Measurements from ENCODE around the gene GPR152.
"Not testable (repeated sequence)": the region's sequence is repeated elsewhere in the genome, so short reads cannot be mapped to it uniquely, and the experiment has no call there.

Gene GPR152

DNA sequence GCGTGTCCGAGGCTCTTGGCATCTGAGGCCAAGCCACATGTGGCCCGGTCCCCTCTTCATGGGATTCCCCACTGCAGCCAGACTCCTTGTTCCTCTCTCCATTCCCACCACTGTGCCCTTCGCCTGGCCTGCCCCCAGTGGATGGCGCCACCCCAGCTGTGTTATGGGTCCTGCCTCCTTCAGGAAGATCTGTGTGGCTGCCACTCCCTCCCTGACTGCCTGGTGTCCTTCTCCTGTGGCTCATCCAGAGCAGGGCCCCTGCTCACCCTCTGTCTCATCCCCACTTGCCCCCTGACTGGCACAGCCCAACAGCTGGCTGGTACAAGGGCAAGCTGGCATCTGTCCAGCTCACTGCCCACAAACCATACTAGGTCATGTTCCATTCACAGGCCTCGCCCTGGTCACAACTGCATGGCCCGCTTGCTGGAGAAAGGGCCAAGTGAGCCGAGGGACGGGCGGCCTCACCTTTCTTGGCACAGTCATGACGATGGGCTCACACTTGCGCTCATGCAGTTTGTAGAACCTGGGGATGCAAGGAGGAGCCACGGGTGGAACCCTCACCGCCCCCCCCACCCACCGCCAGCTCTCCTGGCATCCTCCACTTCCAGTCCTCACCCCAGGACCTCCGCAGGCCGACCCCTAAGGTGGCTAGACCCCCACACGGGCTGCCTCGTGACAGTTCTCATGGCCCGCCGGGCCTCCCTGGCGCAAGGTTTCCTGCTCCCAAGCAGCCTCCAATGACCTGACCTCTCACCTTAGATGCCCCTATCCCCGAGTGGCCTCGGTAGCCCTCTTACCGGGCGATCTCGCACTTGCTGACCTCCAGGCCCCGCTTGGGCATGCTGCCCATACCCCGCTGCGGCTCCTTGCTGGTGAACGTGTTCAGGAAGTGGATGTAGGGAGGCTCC, 13.0 kb downstream of the GPR152 start:
- DNase-seq: peak; percentile 70

DNA sequence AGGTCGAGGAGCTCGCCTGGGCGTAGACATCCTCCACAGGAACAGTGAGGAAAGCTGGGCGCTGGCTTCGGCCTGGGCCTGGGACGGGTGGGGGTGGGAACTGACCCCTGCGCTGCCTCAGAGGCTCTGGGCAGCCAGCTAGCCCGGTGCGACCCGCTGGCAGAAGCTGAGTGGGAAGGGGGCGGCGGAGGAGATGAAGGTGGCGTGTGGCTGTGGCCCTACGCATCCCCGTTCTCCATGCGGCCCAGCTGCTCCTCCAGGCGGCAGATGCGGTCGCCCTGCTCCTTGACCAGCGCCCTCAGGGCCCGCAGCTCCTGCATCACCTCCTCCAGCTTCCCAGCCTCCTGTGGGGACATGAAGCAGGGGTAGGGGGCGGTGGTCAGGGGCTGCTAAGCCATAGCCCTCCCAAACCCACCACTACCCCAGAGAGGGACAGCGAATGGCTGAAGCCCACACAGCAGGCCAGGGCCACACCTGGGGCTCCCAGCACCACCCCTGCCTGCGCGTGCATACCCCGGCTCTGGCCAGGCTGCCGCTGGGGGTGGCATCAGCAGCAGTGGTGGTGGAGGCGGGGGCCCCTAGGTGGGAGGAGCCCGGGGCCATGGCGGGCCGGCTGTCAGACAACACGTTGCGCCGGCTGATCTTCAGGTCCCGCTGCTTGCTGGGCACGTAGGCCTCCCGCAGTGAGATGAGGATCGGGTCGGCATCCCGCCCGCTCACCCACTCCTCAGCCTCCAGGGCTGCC, 14.2 kb downstream of the GPR152 start:
- DNase-seq: no peak

DNA sequence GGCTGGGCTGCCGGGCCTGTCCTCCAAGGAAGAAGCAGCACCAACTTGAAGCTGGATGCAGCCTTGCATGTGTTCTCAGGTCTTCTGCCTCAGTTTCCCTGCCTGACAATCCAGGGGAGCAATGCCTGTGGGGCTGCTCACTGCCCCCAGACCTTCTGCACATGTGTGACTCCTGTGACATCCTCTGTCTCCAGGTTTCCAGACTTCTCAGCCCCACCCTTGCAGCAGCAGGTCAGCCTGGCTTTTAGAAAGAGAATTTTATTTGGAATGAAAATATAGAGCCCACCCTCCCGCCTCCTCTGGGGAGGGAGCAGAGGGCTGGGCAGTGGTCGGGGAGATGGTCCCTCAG, 14.7 kb downstream of the GPR152 start:
- no peak for DNase-seq

DNA sequence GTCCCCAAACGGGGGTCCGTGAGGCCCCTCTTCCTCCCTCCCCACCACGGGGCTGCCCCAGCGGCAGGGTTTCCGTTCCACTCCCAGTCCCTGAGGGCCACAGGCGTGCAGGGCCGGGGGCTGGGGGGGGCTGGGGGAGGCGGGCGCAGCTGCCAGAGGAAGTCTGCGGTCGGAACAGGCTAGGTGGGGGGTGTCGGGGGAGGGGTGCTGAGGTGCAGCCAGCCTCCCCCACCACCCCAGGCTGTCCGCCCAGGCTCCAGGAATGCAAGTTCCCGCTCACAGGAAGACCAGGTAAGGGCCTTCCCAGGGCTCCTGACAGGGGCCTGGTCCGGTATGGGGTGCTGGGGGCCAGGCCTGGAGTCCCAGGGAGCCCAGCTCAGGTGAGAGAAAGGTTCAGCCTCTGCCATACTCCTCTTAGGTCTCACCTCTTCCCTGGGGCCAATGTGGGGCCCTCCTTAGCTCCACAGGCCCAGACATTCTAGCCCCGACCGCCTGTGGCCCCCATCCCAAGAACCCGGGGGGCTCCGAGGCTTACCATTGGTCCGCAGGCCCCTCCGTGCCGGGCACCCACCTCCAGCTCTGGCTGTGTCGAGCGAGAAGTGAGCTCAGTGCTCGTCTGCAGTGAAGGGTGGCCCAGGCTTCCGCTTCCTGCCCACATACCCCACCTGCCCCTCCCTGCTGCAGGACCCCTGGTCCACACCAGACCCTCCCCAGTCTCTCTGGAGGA, 15.3 kb downstream of the GPR152 start, which contains the start of gene PTPRCAP:
Gene PTPRCAP (minus strand): TSS at position 601 of the 727 bp plus-strand sequence. CDS start 63 bp downstream, at position 538.
- DNase-seq: no peak

DNA sequence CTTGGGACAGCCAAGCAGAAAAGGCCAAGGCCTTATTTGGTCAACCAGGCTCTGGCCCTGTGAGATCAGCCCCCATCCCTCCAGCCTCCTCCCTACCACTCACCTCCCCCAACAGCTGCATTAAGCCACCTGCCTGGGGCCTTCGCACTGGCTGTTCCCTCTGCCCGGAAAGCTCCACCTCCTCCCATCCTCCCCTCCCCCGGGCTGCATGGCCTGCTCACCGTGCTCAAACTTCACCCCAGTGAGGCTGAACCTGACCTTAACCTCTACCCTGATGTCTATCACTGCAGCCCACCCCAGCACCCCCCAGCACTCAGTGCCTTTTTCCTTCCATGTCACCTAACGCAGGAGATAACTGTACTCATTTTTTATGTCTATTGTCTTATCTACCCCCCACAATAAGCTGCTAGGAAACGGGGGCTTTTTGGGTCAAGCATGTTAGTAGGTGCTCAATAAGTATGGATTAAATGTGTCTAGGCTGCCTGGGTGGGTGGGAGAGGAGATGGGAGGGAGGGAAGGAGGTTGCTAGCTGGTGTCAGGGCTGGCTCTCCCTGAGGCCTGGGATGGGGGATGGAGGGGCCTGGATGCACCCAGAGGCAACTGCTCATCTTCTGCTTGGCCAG, 16.0 kb downstream of the GPR152 start:
- DNase-seq: no peak

DNA sequence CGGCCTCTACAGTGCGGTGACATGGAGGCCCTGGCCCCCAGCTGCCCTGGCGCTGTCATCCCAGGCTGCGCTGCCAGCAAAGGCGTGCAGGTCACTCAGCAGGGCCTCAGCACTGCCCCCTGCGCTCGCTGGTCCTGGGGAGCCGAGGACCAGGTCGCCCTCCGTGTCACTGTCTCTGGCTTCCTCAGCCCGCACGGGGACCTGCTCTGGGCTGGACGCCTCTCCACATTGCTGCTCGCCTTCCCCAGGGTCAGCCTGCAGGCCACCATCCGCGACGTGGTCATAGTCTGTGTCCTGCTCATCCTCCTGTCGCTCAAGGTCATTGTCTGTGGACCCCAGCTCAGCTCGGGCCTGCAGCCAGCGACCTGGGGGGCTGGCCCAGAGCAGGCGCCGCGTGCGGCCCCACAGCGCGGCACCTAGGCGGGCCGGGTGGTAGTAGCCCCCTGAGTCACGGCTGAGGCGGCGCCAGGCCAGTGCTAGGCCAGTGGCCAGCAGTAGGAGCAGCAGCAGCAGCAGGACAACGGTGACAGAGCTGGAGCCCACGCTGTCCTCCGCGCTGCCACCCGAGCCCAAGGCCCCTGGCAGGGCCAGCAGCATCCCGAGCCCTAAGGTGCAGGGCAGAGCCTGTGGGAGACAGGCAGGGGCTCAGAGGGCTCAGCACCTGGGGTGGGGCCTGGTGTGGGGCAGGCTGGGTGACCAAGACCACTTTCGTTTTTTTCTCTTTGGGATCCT, 16.6 kb downstream of the GPR152 start:
- DNase-seq: no peak

DNA sequence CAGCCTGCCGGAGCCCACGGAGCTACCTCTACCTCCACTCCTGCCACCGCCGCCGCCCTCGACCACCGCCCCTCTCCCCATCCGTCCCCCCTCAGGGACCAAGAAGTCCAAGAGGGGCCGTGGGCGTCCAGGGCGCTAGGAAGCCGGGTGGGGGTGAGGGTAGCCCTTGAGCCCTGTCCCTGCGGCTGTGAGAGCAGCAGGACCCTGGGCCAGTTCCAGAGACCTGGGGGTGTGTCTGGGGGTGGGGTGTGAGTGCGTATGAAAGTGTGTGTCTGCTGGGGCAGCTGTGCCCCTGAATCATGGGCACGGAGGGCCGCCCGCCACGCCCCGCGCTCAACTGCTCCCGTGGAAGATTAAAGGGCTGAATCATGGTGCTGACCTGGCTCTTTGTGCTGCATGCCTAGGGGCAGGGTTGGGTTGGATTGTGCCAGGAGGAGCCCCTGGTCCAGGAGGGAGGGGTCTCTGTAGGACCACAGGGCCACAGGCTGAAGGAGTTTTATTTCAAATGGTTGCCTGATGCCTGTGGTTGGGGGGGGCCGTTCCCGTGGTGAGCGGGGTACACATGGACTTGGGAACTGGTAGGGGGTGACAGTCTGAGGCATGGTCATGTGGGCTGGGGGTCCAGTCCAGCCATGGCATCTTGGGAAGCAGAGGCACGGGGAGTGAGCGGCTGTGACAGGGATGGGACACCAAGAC, 17.4 kb downstream of the GPR152 start:
- no peak for DNase-seq

DNA sequence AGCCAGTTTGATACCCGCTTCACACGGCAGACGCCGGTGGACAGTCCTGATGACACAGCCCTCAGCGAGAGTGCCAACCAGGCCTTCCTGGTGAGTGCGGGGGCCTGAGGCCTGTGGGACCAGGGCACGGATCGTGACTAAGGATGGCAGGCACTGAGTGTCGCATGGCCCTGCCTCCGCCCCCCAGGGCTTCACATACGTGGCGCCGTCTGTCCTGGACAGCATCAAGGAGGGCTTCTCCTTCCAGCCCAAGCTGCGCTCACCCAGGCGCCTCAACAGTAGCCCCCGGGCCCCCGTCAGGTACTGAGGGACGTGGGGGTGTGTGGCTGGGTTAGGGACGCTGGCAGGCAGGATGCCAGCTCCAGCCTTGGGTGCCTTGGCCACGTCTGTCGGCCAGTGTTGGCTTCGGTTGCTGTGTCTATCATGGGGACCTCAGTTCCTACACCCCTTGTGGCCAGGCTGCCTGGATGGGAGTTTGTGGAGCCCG, 18.1 kb downstream of the GPR152 start:
- no peak for DNase-seq

DNA sequence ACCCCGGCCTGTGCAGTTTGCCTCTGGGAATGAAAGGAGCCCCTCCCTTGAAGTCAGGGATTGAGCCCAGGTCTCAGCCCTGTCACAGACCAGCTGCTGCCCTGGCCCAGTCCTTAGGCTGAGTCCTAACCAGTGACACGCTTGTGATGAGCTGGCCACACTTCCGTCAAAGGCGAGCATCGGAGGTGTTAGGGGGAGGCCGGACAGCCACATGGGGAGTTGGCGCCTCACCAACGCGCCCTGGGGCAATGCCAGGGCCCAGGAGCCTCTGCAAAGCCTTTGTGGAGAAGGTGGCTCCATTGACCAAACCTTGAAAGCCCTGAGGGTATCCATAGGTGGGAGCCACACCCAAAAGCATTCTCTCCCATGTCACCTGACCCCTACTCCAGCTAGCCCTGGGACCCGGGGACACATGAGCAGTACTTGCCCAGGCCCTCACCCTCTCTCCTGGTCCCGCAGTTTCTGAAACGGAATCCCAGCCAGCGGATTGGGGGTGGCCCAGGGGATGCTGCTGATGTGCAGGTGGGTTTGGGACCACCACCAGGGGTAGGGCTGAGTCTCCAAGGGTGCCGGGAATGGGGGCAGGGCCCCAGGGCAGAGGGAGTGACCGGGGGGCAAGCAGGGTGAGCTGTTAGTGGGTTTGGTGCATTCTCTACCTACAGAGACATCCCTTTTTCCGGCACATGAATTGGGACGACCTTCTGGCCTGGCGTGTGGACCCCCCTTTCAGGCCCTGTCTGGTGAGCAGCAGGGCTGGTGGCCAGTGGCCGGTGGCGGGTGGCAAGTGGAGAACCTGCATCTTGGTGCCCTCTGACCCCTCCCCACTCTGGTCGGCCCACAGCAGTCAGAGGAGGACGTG, 18.8 kb downstream of the GPR152 start:
- DNase-seq: no peak

DNA sequence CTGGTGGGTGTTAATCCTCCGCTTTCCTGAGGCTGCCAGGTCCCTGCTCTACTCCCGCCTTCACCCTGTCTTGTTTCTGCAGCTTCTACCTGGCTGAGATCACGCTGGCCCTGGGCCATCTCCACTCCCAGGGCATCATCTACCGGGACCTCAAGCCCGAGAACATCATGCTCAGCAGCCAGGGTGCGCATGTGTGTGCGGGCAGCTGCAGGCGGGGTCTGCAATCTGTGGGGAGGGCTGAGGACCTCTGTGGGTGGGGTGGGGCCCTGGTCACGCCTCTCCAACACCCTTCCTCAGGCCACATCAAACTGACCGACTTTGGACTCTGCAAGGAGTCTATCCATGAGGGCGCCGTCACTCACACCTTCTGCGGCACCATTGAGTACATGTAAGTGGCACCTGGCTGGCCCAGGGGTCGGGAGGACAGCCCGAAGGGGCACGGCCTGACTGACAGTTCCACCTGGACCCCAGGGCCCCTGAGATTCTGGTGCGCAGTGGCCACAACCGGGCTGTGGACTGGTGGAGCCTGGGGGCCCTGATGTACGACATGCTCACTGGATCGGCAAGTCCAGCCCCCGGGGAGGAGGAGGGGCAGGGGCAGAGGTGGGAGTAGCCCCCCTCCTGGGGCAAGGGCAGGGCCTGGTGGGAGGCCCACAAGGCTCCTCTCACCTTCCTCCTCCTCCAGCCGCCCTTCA, 19.7 kb downstream of the GPR152 start:
- no peak for DNase-seq

DNA sequence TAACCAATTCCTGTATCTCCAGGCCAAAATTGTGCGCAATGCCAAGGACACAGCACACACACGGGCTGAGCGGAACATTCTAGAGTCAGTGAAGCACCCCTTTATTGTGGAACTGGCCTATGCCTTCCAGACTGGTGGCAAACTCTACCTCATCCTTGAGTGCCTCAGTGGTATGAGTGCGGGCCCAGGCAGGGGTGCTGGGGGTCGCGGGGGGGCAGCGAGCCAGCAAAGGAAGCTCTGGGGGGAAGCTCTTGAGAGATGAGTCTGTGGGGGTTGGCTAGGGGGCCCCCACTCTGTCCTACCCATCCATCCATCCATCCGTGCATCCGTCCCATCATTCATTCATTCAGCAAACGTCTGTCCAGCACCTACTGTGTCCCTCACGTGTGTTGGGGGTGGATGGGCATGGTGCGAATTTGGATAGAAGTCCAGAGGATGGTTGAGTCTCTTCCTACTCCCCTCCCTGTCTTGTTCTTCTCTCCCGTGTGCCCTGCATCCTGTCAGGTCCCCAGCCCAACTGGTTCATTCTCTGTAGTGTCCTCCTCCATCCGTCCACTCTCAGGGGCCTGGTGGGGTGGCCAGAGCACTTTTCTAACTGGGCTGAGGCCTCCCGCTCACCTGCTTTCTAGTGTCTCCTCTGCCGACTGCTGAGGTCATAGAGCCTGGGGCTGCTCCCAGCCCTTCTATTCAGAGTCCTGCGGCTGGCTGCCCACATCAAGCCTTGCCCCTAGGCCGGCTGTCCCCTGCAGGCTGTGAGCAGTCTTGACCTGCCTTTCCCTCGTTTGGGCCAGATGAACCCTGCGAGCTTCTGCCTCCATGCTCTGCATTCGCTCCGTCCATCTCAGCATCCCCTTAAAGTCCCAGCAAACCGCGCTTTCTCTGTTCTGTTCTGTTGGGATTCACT, 20.9 kb downstream of the GPR152 start:
- DNase-seq: no peak

DNA sequence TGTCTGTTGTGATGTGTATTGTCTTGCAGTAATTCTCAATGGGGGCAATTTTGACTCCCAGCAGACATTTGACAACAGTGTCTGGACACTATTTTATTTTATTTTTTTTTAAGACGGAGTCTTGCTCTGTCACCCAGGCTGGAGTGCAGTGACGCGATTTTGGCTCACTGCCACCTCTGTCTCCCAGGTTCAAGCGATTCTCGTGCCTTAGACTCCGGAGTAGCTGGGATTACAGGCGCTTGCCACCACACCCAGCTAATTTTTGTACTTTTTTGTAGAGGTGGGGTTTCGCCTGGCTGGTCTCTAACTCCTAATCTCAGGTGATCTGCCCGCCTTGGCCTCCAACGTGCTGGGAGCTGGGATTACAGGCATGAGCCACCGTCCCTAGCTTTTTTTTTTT, 22.8 kb downstream of the GPR152 start:
- no peak for DNase-seq

DNA sequence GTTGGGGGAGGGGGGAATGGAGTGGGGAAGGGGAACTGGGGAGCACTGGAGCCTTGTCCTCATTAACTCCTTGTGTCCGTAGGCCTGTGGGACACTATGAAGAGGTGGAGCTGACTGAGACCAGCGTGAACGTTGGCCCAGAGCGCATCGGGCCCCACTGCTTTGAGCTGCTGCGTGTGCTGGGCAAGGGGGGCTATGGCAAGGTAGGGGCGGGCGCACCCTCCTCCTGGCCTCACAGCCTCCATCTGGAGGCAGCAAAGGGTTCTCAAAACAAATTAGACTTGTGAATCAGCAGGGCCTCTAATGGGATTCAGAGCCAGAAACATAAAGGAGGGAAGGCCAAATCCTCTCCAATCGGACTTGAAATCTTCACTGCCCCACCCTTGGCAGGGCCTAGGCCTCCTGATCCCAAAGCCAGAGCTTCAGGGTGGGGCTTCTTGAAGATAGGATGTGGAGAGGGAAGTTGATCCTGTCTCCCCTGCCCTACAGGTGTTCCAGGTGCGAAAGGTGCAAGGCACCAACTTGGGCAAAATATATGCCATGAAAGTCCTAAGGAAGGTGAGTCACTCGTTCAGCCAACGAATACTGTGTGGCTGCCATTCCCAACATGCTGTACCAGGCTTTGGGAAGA, 23.4 kb downstream of the GPR152 start:
- DNase-seq: no peak

DNA sequence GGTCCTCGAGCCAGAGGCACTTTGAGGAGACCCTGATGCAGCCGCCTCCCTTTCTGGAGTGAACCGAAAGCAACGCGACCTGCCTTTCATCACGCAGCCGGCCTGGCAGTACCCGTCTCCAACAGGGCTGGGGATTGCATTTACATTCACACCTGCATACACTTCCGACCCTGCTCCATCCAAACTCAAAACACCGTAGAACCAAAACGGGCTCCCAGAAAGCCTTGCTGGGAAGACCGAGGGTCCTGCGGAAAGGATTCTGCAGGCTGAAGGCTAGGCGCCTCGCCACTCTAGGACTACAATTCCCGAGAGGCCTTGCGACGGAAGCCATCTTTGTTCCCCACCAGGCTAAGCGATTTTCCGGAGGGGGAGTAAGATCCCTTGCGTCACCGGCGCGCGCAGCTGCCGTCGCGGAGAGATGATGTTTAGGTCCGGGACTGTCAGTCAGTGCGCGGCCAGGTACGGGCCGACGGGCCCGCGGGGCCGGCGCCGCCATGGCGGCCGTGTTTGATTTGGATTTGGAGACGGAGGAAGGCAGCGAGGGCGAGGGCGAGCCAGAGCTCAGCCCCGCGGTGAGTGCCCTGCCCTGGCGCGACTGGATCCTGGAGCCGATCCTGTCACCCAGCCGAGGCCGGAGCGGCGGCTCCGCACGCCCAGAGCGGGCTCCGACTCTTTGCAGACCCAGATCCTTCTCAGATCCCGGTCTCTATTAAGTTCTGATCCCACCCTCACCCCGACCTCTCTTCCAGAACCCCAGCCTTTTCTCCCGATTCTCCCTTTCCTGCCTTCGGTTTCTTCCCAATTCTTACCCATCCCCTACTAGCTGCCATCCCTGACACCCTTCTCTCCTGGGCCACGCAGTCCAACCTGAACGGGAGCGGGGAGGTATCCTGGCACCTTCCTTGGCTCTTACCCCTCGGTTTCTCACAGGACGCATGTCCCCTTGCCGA, 24.2 kb downstream of the GPR152 start, which contains the start of gene RPS6KB2:
Gene RPS6KB2 (plus strand): TSS at position 443 of the 950 bp plus-strand sequence. CDS start 52 bp downstream, at position 495.
- peak; percentile 98 for DNase-seq

DNA sequence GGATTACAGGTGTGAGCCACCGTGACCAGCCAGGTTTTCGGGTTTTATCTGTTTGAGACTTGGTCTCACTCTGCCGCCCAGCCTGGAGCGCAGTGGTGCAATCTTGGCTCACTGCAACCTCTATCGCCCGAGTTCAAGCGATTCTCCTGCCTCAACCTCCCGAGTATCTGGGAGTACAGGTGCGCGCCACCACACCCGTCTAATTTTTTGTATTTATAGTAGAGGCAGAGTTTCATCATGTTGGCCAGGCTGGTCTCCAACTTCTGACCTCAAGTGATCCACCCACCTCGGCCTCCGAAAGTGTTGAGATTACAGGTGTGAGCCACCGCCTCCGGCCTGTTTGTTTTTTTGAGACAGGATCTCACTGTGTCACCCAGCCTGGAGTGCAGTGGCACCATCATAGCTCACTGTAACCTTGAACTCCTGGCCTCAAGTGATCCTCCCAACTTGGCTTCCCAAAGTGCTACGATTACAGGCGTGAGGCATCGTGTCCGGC, 25.1 kb downstream of the GPR152 start:
- not testable (repeated sequence) for DNase-seq

DNA sequence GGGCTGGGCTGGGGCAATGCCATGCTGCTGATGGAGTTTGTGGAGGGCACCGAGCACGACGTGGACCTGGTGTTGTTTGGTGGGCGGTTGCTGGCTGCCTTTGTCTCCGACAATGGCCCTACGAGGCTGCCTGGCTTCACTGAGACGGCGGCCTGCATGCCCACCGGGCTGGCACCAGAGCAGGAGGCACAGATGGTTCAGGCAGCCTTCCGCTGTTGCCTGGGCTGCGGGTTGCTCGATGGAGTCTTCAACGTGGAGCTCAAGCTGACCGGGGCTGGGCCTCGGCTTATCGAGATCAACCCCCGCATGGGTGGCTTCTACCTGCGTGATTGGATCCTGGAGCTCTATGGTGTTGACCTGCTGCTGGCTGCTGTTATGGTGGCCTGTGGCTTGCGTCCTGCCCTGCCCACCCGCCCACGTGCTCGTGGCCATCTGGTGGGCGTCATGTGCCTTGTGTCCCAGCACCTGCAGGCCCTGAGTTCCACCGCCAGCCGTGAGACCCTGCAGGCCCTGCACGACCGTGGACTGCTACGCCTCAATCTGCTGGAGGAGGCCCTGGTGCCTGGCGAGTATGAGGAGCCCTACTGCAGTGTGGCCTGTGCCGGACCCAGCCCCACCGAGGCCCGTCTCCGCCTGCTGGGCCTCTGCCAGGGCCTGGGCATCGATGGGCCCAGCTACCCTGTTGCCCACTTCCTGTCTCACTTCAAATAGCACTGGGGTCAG, 28.5 kb downstream of the GPR152 start:
- no peak for DNase-seq

Measured in suppressor macrophage treated with lipopolysaccharide for 4 hours (primary cell).